Measurements from ENCODE around the gene AQP3.

- TF ChIP-seq, protein P1, sequence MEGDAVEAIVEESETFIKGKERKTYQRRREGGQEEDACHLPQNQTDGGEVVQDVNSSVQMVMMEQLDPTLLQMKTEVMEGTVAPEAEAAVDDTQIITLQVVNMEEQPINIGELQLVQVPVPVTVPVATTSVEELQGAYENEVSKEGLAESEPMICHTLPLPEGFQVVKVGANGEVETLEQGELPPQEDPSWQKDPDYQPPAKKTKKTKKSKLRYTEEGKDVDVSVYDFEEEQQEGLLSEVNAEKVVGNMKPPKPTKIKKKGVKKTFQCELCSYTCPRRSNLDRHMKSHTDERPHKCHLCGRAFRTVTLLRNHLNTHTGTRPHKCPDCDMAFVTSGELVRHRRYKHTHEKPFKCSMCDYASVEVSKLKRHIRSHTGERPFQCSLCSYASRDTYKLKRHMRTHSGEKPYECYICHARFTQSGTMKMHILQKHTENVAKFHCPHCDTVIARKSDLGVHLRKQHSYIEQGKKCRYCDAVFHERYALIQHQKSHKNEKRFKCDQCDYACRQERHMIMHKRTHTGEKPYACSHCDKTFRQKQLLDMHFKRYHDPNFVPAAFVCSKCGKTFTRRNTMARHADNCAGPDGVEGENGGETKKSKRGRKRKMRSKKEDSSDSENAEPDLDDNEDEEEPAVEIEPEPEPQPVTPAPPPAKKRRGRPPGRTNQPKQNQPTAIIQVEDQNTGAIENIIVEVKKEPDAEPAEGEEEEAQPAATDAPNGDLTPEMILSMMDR (IDR thresholded peaks at IDR 0.05) = no peak
- TF ChIP-seq POLR2A (IDR thresholded peaks at IDR 0.05) = no peak
Observed at GRCh38 chr9:33460854-33461253, 13.5 kb upstream of the AQP3 start.
